ENCODE results near the gene SLC2A4.
A peak's percentile ranks its signal among the peaks of the same experiment; 100 is the strongest.

Gene SLC2A4

GRCh38 chr17:7293816-7294613 is 12.5 kb downstream of the SLC2A4 start:
- DNase-seq = peak; percentile 47 to 62
- TF ChIP-seq GATA1 (IDR thresholded peaks at IDR 0.05; ENCODE audit: low read depth, low read length) (no peak), POLR2A (IDR thresholded peaks at IDR 0.05; ENCODE audit: low read length) (no peak)

- peak; percentile 76 to 80 for DNase-seq
- TF ChIP-seq GATA1 (IDR thresholded peaks at IDR 0.05; ENCODE audit: low read depth, low read length) = no peak
- TF ChIP-seq POLR2A (IDR thresholded peaks at IDR 0.05; ENCODE audit: low read length) = no peak
Observed at GRCh38 chr17:7294614-7295153, 13.2 kb downstream of the SLC2A4 start, which contains the start of gene YBX2. YBX2 (minus strand) TSS chr17:7294639; CDS start chr17:7294500, 139 bp downstream.

- DNase-seq = no peak
- TF ChIP-seq POLR2A (IDR thresholded peaks at IDR 0.05; ENCODE audit: low read length) (no peak), GATA1 (IDR thresholded peaks at IDR 0.05; ENCODE audit: low read depth, low read length) (no peak)
Observed at GRCh38 chr17:7295230-7296180, 14.0 kb downstream of the SLC2A4 start.

GRCh38 chr17:7296189-7296861 is 14.8 kb downstream of the SLC2A4 start:
- TF ChIP-seq POLR2A (IDR thresholded peaks at IDR 0.05; ENCODE audit: low read length) = no peak
- no peak for TF ChIP-seq GATA1 (IDR thresholded peaks at IDR 0.05; ENCODE audit: low read depth, low read length)
- DNase-seq = peak; percentile 84 to 90

GRCh38 chr17:7304179-7304578 is 22.7 kb downstream of the SLC2A4 start:
- no peak for TF ChIP-seq GATA1 (IDR thresholded peaks at IDR 0.05; ENCODE audit: low read depth, low read length)
- no peak for TF ChIP-seq POLR2A (IDR thresholded peaks at IDR 0.05; ENCODE audit: low read length)
- DNase-seq = no peak

GRCh38 chr17:7306911-7307685 is 25.6 kb downstream of the SLC2A4 start, which contains the start of gene EIF5A:
EIF5A (plus strand) TSS chr17:7307628; CDS start chr17:7309636, 2,008 bp downstream.
- DNase-seq = peak; percentile 100
- TF ChIP-seq POLR2A (IDR thresholded peaks at IDR 0.05; ENCODE audit: low read length) (peak; percentile 95), GATA1 (IDR thresholded peaks at IDR 0.05; ENCODE audit: low read depth, low read length) (no peak)

GRCh38 chr17:7307686-7308624 is 26.4 kb downstream of the SLC2A4 start:
- peak; percentile 83 to 88 for DNase-seq
- TF ChIP-seq POLR2A (IDR thresholded peaks at IDR 0.05; ENCODE audit: low read length) = no peak
- TF ChIP-seq GATA1 (IDR thresholded peaks at IDR 0.05; ENCODE audit: low read depth, low read length) = no peak

GRCh38 chr17:7308625-7309433 is 27.3 kb downstream of the SLC2A4 start:
- no peak for TF ChIP-seq GATA1 (IDR thresholded peaks at IDR 0.05; ENCODE audit: low read depth, low read length)
- TF ChIP-seq POLR2A (IDR thresholded peaks at IDR 0.05; ENCODE audit: low read length) = peak; percentile 83
- DNase-seq = peak; percentile 88 to 91

GRCh38 chr17:7309628-7310027 is 28.1 kb downstream of the SLC2A4 start:
- no peak for DNase-seq
- TF ChIP-seq POLR2A (IDR thresholded peaks at IDR 0.05; ENCODE audit: low read length) (no peak), GATA1 (IDR thresholded peaks at IDR 0.05; ENCODE audit: low read depth, low read length) (no peak)

- TF ChIP-seq POLR2A (IDR thresholded peaks at IDR 0.05; ENCODE audit: low read length) (no peak), GATA1 (IDR thresholded peaks at IDR 0.05; ENCODE audit: low read depth, low read length) (no peak)
Observed at GRCh38 chr17:7311110-7311705, 29.7 kb downstream of the SLC2A4 start.

More at GRCh38 chr17:7311110-7311705, 29.7 kb downstream of the SLC2A4 start:
- DNase-seq = no peak

Measured in erythroblast (primary cell).